Transverse colon (tissue), 4 donors: ENCODE data around the gene AGO1.

Experiments used
- CTCF ChIP-seq, 5 experiments: fragments of 200-600 bp in 3 of 5; fragments of 450-650 bp in 2 of 5; sonication (generic) in 3 of 5; IDR thresholded peaks; 1 replicate in 2 of 5; 2 replicates in 3 of 5; pipeline ENCODE4 v1.5.1; 2016 to 2017; ENCODE audit warnings: antibody characterized with exemption in 5 of 5, inconsistent platforms in 3 of 5, mild to moderate bottlenecking in 2 of 5, moderate library complexity in 1 of 5
- POLR2A ChIP-seq: fragments of 450-650 bp; IDR thresholded peaks from one replicate; pipeline ENCODE4 v1.6.1; 2016; ENCODE audit warnings: antibody characterized with exemption, mild to moderate bottlenecking, moderate library complexity
- POLR2AphosphoS5 ChIP-seq, 3 donors: sonication (generic); formaldehyde crosslinking; IDR thresholded peaks; one replicate each; pipeline ENCODE4 v1.6.1; 2016; ENCODE audit warnings: antibody characterized with exemption in 3 of 3

GRCh38 chr1:35935442-35936388, 52.7 kb downstream of the AGO1 start:
- TF ChIP-seq POLR2A (no peak), POLR2AphosphoS5 (IDR thresholded peaks at IDR 0.05) (no peak), CTCF (IDR thresholded peaks at IDR 0.05) (no peak)
